HG03469 (cell line): ENCODE data around the gene EFCAB6.

Experiments used
- ATAC-seq: cut with Tn5 transposase; IDR thresholded peaks from one replicate; pipeline ENCODE4 v1.9.1; 2021; ENCODE audit warnings: mild to moderate bottlenecking, moderate library complexity, moderate number of reproducible peaks; ENCODE audit not compliant: unreplicated experiment

The EFCAB6 gene

GRCh38 chr22:43592476-43592875, 219.6 kb downstream of the EFCAB6 start:
- no peak for ATAC-seq

DNA sequence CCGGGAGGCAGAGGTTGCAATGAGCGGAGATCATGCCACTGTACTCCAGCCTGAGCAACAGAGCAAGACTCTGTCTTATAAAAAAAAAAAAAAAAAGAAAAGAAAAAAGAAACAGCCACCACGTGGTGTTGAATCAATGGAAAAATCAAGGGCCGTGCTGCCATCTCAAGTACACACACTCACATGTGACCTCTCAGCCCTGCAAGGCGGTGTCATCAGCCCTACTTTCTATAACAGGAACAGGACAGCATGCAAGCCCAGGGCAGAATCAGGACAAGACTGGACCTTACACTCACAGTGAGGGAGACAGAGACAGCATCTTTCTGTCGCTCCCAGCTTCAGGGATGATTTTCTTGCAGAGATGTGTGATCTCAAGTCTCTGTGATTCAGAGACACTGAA, 220.7 kb downstream of the EFCAB6 start:
- ATAC-seq = no peak

DNA sequence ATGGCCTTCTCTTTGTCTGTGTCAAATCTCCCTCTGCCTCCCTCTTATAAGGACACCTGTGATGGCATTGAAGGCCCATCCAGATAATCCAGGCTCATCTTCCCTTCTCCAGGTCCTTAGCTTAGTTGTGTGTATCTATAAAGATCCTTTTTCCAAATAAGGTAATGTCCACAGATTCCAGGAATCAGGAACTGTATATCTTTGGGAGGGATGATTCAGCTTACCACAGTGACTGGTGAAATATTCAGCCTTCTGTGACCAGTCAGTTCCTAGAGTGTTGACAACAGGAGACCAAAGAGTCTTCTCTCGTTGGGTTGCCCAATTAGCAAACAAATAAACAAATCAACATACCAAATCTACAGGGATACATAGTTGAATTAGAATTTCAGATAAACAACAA, 224.5 kb downstream of the EFCAB6 start:
- ATAC-seq = no peak

DNA sequence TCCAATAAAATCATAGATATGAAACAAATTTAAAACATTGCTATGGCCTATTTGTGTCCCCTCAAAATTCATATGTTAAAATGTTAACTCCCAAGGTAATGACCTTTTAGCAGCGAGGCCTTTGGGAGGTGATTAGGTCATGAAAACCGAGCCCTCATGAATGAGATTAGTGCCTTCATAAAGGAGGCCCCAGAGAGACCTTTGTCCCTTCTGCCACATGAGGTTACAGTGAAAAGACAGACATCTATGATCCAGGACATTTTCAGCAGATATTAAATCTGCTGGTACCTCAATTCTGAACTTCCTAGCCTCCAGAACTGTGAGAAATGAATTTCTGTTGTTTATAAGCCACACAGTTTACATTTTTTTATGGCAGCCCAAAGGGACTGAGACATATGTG, 228.6 kb downstream of the EFCAB6 start:
- no peak for ATAC-seq

DNA sequence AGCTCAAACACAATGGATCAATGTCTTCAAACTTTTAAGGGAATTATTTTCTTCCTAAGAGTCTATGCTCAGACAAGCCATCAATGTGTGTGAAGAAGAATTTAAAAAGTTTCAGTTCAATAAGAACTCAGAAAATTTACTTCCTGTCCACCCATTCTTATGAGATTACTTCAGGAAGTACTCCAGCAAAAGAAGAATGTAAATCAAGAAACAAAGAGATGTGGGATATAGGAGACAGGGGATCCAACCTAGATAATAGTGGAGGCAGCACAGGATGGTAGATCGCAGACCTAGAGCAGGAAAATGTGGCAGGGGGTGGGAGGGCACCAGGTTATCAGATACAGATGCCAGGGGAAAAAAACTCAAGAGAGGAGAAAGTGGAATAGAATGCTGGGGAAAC, 229.7 kb downstream of the EFCAB6 start:
- ATAC-seq = no peak

DNA sequence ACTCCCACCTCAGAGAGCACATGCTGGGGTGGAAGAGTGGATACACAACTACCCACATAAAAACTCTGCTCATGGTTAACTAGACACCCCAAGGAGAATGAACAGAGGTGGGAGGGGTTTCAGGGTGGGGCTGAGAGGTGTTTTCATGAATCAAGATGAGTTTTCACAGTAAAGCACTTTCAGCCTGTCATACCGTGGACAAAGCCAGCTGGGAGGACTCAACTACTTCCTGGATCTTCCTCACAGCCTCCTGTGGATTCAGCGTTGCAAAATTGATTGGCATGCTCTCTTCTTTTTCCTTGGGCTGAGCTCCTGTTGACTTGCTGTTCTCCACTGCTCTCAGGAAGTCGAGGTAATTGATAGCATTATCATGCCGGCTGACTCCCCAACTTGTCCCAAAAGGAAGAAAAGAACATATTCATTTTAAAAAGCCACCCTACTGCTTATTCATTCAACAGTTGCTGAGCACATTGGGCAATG, 231.8 kb downstream of the EFCAB6 start:
- no peak for ATAC-seq

DNA sequence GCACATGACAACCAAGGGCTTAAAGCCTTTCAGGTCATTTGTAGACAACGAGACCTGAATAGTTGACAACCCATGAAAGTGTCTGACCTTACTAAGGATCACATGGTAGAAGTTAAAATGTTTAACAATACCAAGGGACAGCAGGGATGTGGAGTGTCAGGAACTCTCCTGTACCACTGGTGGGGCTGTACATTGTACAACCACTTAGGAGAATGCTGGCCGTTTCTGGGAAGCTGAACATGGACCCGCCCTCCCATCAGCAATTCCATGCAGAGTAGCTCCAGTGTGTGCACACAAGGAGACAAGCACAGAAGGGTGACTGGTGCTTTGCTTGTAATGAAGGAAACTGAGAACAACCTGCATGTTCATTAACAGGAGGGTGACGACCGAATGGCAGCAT, 237.4 kb downstream of the EFCAB6 start:
- no peak for ATAC-seq

DNA sequence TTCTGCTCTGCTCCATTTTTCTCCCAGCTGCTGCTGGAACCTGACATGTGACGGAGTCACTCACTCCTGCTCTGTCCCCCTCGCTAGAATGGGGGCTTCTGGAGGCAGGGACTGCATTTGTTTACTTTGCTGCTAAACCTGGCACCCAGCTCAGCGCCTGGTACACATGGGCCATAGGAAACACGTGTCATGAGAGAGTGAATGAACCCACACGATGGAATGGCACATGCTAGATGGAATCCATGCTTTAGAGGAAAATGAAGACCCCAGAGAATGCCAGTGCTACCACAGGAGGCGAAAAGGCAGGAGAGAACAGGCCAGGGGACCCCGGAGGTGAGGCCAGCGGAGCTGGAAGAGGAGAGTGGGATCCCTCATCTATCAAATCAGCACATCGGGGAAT, 239.4 kb downstream of the EFCAB6 start:
- ATAC-seq = no peak

- no peak for ATAC-seq
Measured at GRCh38 chr22:43571181-43571580, 240.9 kb downstream of the EFCAB6 start.

GRCh38 chr22:43570531-43571165, 241.5 kb downstream of the EFCAB6 start:
- ATAC-seq = no peak

DNA sequence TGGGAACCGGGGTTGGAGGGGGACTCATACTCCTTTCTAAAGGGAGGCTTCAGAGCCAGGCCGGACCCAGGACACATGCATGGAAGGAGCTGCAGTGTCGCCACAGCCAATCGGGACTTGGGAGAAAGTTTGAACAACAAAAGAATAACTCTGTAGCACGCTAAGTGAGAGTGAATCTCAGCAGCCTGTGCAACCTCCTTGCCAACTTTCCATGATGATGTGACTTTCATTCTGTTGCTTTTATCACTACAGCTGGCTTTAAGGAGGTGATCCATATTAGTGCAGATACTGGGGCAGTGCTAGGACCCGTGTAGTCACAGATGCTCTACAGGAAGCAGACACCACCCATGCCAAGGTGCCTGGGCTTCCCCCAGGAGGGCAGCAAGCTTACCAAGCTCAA, 243.0 kb downstream of the EFCAB6 start:
- no peak for ATAC-seq

- ATAC-seq = no peak
Measured at GRCh38 chr22:43567691-43568324, 244.3 kb downstream of the EFCAB6 start.

- no peak for ATAC-seq
Measured at GRCh38 chr22:43566561-43567332, 245.4 kb downstream of the EFCAB6 start.

DNA sequence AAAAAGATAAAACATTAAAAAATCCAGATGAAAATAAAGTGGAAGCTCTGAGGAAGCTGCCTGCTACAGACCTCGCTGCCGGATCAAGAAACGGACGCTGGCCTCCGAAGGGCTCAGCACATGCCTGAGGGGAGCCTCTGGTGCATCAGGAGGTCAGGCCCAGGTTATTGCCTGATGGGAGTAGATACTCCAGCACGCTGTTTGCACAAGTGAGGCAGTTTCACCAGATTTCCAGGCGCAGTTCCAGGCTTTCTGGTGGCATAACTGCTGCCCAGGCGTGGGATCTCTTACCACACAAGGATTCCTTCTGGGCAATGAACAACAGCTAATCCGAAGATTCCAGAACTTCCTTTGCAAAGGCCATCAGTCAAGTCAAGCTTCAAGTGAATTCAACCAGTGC, 246.1 kb downstream of the EFCAB6 start:
- ATAC-seq = no peak

- no peak for ATAC-seq
Measured at GRCh38 chr22:43564859-43565258, 247.2 kb downstream of the EFCAB6 start.

DNA sequence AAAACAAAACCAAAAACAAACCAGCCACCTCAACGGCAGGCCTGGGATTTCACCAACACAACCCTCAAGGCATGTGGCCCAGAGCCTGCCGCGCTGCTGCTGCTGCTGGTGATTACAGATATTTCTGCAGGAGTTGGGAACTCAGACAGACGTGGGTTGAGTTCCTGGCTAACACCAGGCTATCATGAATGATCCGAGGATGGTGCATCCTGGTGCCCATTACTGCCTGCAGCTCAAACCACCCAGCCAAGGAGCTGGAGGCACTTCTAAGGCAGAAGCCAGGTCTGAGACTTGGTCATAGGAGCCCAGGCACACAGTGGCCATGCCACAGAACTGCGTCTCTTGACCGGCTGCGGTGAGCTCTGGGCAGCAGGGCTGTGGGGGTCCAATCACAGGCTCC, 248.5 kb downstream of the EFCAB6 start:
- ATAC-seq = no peak

DNA sequence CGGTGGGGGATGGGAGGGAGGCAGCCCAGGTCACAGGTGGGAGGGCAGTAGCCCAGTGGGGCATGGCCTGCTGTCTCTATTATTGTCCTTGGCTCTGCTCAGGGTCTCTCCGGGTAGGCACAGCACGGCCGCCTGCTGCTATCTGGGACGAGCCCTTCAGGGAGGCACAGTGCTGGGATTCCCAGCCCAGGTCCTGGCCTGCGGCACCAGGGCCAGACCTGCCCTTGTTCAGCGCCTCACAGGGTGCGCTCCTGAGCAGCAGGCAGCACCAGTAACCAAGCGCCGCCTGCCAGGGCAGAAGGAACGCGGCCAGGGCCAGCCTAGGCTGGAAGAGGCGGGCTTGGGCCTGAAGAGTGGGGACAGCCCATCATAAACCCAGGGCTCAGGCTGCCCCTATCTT, 249.3 kb downstream of the EFCAB6 start:
- no peak for ATAC-seq

DNA sequence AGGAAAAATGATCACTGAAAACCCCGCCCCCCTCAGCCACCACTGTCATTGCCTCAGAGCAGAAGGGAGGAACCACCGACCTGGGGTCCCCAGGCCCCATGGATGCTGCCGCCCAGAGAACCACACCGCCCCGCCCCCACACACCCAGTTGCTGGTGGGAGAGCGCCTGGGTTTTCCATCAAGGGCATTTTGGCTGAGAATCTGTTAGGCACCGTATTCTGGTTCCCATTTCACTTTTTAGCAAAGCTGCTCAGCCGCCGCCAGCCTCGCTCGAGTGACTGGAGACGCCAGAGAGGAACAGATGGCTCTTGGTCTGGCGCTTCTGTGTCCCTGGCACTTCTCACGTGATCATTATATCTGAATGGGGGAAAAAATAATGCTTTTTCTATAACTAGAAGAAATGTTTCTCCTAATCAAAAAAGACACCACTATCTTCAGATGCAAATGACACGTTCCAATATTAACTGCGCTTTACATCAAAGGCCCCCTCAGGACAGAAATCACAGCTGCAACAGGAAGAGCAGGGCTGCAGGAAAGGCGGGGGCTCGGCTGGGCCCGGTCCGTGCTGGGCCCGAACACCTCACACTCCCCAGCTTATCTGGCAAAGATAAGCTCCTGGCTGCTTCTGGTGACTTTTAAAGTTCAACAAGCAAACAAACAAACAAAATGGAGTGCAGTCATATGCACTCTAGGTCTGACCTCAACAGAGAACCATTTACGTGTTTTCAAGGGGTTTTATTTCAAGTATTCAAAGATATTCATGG, 250.5 kb downstream of the EFCAB6 start:
- no peak for ATAC-seq

DNA sequence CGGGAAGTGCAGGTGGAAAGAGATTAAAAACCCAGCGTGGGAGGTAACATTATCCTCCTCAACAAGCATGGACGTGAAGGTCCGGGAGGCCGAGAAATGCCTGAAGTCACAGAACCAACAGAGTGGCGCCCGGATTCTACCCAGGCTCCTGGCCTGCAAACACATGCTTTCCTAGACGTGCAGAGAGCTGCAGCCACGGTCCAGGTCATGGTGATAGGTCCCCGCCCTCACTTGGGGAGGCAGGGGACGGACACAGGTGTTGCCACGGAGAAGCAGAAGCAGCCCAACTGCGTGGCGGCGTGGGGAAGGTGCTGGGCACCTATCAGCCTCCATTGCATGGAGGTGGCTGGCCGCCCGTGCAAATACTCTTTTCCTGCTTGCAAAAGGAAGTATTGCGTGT, 251.5 kb downstream of the EFCAB6 start:
- ATAC-seq = no peak

GRCh38 chr22:43555561-43556515, 256.3 kb downstream of the EFCAB6 start:
- ATAC-seq = no peak
